GM13976 (cell line): ENCODE data around the gene PRSS8.

ENCODE experiments used
- DNase-seq: peaks from one replicate; pipeline ENCODE4 v3.0.0; 2012; ENCODE audit warnings: low spot score
- in situ Hi-C: fragments of 300-500 bp; cut with MboI; formaldehyde crosslinking; loops from one replicate; pipeline ENCODE4 v1.12.0; 2022; ENCODE audit warnings: low sequenced_read_pairs, mixed read lengths, inconsistent platforms; ENCODE audit not compliant: unreplicated experiment
- TF ChIP-seq, protein P1 (sequence below): IDR thresholded peaks from 2 replicates; pipeline ENCODE4 v1.5.1; 2012; ENCODE audit warnings: borderline replicate concordance, mild to moderate bottlenecking; ENCODE audit not compliant: insufficient read depth; ENCODE audit errors: extremely low read depth, missing control alignments, control extremely low read depth

The PRSS8 gene

GRCh38 chr16:31136287-31136662 lies 748 bp upstream of the PRSS8 start:
- DNase-seq = no peak
- in situ Hi-C loops = no loop called here
- TF ChIP-seq, protein P1, sequence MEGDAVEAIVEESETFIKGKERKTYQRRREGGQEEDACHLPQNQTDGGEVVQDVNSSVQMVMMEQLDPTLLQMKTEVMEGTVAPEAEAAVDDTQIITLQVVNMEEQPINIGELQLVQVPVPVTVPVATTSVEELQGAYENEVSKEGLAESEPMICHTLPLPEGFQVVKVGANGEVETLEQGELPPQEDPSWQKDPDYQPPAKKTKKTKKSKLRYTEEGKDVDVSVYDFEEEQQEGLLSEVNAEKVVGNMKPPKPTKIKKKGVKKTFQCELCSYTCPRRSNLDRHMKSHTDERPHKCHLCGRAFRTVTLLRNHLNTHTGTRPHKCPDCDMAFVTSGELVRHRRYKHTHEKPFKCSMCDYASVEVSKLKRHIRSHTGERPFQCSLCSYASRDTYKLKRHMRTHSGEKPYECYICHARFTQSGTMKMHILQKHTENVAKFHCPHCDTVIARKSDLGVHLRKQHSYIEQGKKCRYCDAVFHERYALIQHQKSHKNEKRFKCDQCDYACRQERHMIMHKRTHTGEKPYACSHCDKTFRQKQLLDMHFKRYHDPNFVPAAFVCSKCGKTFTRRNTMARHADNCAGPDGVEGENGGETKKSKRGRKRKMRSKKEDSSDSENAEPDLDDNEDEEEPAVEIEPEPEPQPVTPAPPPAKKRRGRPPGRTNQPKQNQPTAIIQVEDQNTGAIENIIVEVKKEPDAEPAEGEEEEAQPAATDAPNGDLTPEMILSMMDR = no peak

DNA sequence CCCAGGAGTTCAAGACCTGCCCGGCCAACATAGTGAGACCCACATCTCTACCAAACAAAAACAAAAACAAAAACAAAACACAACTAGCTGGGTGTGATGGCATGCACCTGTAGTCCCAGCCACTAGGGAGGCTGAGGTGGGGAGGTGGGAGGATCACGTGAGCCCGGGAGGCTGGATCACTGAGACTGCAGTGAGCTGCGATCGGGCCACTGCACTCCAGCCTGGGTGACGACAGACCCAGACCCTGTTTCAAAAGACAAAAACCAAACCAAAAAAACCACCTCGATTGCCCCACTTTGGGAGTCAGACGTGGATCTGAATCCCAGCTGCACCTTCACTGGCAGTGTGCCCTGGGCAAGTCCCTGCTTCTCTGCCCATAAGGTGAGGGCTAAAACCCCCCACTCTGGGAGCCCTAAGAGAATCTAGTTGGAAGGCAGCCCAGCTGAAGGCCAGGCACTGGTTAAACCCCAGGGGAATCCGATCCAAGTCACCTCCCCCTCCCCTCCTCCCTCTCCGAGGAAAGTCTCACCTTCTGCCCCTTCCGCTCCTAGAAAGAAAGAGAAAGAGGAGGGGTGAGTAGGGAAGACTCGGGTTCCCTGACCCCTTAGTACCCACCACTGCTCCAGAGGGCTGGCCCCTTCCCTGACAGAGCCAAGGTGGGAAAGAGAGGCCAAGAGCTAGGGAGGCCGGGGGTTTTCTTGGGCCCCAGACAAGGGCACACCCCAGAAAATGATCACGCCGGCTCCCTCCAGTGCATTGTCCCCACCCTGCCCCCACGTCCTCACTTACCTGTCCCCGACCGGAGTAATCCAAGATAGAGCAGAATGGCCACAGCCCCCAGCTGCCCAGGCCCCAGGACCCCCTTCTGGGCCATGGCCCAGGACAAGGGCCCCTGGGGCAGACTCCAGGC lies 647 bp downstream of the PRSS8 start:
- DNase-seq = no peak
- TF ChIP-seq, protein P1 = no peak
- in situ Hi-C loops = no loop called here

DNA sequence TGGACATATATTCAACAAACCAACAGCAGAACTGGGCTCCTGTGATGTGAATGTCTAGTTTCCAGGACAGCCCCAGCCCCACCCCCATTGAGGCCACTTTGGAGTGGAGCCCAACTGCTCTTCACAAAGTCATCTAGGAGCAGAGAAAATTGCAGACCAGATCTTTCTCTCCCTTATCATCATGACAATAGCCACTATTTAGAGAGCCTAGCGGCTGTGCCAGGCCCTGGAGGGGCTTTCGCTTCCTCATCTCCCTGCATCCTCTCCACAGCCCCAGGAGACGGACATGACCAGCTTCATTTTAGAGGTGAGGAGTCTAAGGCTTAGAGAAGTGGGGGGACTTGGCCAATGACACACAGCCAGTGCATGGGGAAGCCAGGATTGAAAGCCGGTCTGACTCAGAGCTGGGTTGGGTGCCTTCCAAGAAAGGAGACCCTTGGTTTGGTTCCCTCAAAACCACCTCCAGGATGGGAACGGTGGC lies 1.4 kb downstream of the PRSS8 start:
- no peak for DNase-seq
- in situ Hi-C loops = no loop called here
- TF ChIP-seq, protein P1 = no peak

DNA sequence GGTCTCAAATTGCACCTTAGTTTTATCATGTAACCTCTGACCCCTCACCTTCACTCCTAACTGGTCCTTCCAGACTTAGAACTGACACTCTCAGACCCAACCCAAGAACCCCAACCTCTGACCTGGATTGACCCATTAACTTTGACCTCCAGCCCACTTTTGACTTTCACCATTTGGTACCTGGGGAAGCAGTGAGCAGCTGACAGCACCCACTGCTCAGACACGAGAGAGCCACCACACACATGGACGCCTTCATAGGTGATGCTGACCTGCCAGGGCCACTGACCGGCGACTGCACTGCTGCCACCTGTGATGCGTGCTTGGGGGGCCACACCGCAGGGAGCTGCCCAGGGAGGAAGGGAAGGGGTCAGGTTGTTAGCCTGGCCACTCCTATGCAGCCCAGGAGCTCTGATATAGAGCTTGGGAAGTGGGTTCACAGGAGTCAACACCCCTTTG lies 2.5 kb downstream of the PRSS8 start:
- TF ChIP-seq, protein P1 = no peak
- DNase-seq = no peak
- in situ Hi-C loops = no loop called here

GRCh38 chr16:31132303-31132979 lies 3.1 kb downstream of the PRSS8 start:
- DNase-seq = no peak
- in situ Hi-C loops = no loop called here
- TF ChIP-seq, protein P1 = no peak

- in situ Hi-C loops = no loop called here
- TF ChIP-seq, protein P1 = no peak
- no peak for DNase-seq
Measured at GRCh38 chr16:31131841-31132271, 3.7 kb downstream of the PRSS8 start.
